Central memory CD8-positive, alpha-beta T cell (primary cell): ENCODE data around the gene GPS1.

ENCODE experiments used
- ATAC-seq: fragments of 150-1000 bp; cut with Tn5 transposase; replicated peaks from 2 replicates; pipeline ENCODE4 v1.10.0; 2022; ENCODE audit warnings: mild to moderate bottlenecking, moderate FRiP score, moderate number of reproducible peaks; ENCODE audit not compliant: poor library complexity, severe bottlenecking; ENCODE audit errors: extremely low read depth
- DNase-seq, 2 donors: peaks; one replicate each; pipeline ENCODE4 v3.0.0; 2021; ENCODE audit warnings: low spot score in 2 of 2
- H3K27ac Mint-ChIP-seq: one replicate; pipeline ENCODE4 v1.8.0; 2022; ENCODE audit warnings: low read depth, mild to moderate bottlenecking, moderate library complexity, mixed read lengths
- H3K27me3 Mint-ChIP-seq: one replicate; pipeline ENCODE4 v1.8.0; 2022; ENCODE audit warnings: mixed read lengths
- H3K36me3 Mint-ChIP-seq: one replicate; pipeline ENCODE4 v1.8.0; 2022; ENCODE audit warnings: mild to moderate bottlenecking, moderate library complexity, mixed read lengths; ENCODE audit not compliant: insufficient read depth
- H3K4me1 Mint-ChIP-seq: one replicate; pipeline ENCODE4 v1.8.0; 2022; ENCODE audit warnings: mixed read lengths
- H3K4me3 Mint-ChIP-seq: one replicate; pipeline ENCODE4 v1.8.0; 2022; ENCODE audit warnings: mild to moderate bottlenecking, moderate library complexity, mixed read lengths
- H3K9me3 Mint-ChIP-seq: one replicate; pipeline ENCODE4 v1.8.0; 2022; ENCODE audit warnings: mixed read lengths

The GPS1 gene

DNA sequence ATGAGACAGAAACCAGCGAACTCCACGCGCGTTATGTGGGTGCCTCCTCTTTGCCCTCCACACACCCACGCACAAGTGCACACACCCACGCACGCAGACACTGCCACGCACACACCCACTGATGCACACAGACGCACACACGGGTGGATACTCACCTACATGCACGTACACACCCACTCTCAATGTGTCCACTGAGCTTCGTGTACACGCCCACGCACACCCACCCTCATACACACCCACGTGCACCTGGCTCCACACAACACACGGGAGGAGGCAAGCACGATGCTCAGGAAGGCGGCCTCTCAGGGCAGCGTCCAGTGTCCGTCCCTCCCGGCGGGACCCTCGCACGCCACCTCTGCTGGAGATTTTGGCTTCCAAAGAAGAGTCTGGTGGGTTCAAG is 4.3 kb upstream of the GPS1 start:
- Mint-ChIP-seq H3K4me3 (no peak overlapping the region), H3K27me3 (no peaks in the 10 kb centered on the region), H3K36me3 (peaks cover 3% of the 10 kb centered on the region), H3K4me1 (peaks cover 5% of the 10 kb centered on the region), H3K9me3 (no peaks in the 10 kb centered on the region), H3K27ac (no peak overlapping the region)
- DNase-seq (no peak), ATAC-seq (no peak)

DNA sequence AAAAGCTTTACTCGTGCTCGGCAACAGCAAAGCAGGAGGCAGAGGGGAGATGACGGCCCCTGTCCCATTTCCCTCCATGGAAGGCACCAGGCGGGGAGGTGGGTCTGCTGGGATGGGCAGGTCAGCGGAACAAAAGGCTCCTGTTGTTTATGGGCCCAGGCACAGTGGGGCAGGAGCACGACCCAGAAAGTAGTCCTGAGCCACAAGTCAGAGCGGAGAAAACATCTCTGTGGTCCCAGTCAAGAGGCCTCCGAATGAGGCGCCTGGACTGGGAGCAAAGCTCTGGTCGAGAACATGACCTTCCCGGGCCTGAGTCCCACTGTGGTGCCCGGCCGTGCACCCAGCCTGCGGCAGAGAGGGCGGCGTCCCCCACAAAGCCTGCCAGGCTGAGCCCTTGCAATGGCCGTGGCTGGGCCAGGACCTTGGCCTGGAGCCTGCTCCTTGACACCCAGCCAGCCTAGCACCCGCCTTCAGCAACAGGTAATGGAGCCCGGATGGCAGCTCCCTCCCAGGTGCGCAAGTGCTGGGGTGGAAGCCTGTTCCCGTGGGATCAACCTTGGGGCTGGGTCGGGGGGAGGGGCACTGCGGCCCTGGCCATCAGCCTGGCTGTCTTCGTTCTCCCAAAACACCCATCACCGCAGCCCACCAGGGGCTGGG is 3.7 kb upstream of the GPS1 start:
- ATAC-seq, result no peak
- H3K4me3 Mint-ChIP-seq, result no peak overlapping the region

GRCh38 chr17:82048571-82048971 is 3.1 kb upstream of the GPS1 start:
- Mint-ChIP-seq H3K4me3 (no peak overlapping the region), H3K27ac (peak overlapping the region; percentile 80), H3K27me3 (no peaks in the 10 kb centered on the region), H3K4me1 (peaks cover 5% of the 10 kb centered on the region), H3K36me3 (peaks cover 3% of the 10 kb centered on the region), H3K9me3 (no peaks in the 10 kb centered on the region)
- ATAC-seq (no peak), DNase-seq (no peak)

More for the DNA sequence above, 3.7 kb upstream of the GPS1 start:
- Mint-ChIP-seq H3K36me3 (peaks cover 3% of the 10 kb centered on the region), H3K27me3 (no peaks in the 10 kb centered on the region), H3K9me3 (no peaks in the 10 kb centered on the region), H3K4me1 (peaks cover 5% of the 10 kb centered on the region), H3K27ac (peak overlapping the region; percentile 80)
- no peak for DNase-seq

- no peak for DNase-seq
- Mint-ChIP-seq H3K36me3 (peaks cover 3% of the 10 kb centered on the region), H3K4me3 (no peak overlapping the region), H3K27ac (no peak overlapping the region), H3K9me3 (no peaks in the 10 kb centered on the region), H3K4me1 (peaks cover 5% of the 10 kb centered on the region), H3K27me3 (no peaks in the 10 kb centered on the region)
- no peak for ATAC-seq
Observed at GRCh38 chr17:82049106-82049505, 2.6 kb upstream of the GPS1 start.

DNA sequence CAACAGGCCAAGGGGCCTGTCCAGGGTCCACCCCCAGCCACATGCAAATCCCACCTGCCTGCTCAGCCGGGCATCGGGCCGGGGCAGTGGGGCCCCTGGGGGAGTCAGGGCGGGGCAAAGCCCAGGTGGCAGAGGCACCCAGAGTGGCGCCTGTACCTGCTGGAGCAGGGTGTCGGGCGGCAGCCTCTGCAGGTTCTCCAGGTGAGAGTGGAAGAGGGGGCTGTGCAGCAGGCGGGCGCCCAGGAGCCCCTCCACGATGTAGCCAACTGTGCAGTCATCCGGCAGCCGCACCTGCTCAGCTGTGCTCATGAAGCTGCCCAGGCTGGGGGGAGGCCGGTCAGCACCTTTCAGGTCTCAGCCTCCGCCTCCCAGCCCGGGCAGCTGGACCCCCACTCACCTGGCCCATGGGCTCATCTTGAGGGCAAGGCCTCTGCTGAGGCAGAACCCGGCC is 2.2 kb upstream of the GPS1 start:
- Mint-ChIP-seq H3K4me3 (no peak overlapping the region), H3K27me3 (no peaks in the 10 kb centered on the region), H3K27ac (no peak overlapping the region), H3K9me3 (no peaks in the 10 kb centered on the region), H3K36me3 (peaks cover 3% of the 10 kb centered on the region), H3K4me1 (peaks cover 5% of the 10 kb centered on the region)
- ATAC-seq (no peak), DNase-seq (no peak)

GRCh38 chr17:82050152-82050760 is 1.4 kb upstream of the GPS1 start:
- Mint-ChIP-seq H3K36me3 (peaks cover 3% of the 10 kb centered on the region), H3K4me1 (peaks cover 5% of the 10 kb centered on the region), H3K4me3 (peak overlapping the region; percentile 86), H3K27ac (peak overlapping the region; percentile 51), H3K9me3 (no peaks in the 10 kb centered on the region), H3K27me3 (no peaks in the 10 kb centered on the region)
- ATAC-seq (no peak), DNase-seq (no peak)

- Mint-ChIP-seq H3K27ac (peak overlapping the region; percentile 51), H3K4me3 (peak overlapping the region; percentile 86), H3K9me3 (no peaks in the 10 kb centered on the region), H3K4me1 (peaks cover 5% of the 10 kb centered on the region), H3K36me3 (peaks cover 5% of the 10 kb centered on the region), H3K27me3 (no peaks in the 10 kb centered on the region)
- ATAC-seq, result peak; percentile 8
- no peak for DNase-seq
Observed at GRCh38 chr17:82050761-82051641, 697 bp upstream of the GPS1 start.

DNA sequence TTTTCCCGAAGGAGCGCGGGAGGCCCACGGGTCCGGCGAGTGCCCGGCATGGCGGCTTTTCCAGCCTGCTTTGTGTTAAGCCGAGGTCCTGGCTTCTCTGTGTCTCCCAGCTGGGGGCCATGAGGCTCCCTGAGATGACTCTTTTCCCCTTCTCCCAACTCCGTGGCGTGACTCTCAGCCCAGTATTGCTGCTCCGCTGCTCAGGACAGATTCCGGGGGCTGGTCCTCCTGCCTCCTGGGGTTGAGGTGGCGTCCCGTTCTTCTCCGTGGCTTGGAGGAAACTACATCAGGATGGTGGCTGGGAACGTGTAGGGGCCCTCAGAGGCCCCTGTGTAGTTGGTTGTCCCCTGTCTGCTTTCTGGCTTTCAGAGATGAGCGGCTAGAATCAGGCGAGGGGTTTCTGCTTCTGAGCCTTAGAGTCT is 951 bp downstream of the GPS1 start:
- Mint-ChIP-seq H3K4me3 (peak overlapping the region; percentile 78), H3K4me1 (peaks cover 5% of the 10 kb centered on the region), H3K36me3 (peaks cover 8% of the 10 kb centered on the region), H3K27ac (no peak overlapping the region), H3K27me3 (no peaks in the 10 kb centered on the region), H3K9me3 (no peaks in the 10 kb centered on the region)
- ATAC-seq (no peak), DNase-seq (no peak)

DNA sequence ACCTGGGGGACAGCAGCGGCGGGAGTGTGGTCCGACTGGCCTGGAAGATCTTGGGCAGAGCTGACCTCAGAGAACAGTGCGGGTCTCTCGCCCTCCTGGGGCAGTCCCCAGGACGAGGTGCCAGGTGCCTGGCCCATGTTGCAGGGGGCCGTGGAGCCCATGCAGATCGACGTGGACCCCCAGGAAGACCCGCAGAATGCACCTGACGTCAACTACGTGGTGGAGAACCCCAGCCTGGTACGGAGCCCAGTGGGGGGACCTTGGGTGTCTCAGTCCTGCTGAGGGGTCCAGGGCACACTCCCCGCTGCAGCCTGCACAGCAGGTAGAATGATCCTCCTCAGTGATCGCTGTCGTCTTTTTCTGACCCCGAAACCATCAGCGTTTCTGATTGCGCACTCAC is 1.4 kb downstream of the GPS1 start:
- ATAC-seq (no peak), DNase-seq (no peak)
- peak overlapping the region; percentile 78 for H3K4me3 Mint-ChIP-seq
- H3K27me3 Mint-ChIP-seq, result no peaks in the 10 kb centered on the region
- H3K27ac Mint-ChIP-seq, result no peak overlapping the region
- no peaks in the 10 kb centered on the region for H3K9me3 Mint-ChIP-seq
- H3K36me3 Mint-ChIP-seq, result peaks cover 10% of the 10 kb centered on the region
- peaks cover 5% of the 10 kb centered on the region for H3K4me1 Mint-ChIP-seq

GRCh38 chr17:82053556-82054263 is 2.0 kb downstream of the GPS1 start:
- peaks cover 5% of the 10 kb centered on the region for H3K4me1 Mint-ChIP-seq
- no peaks in the 10 kb centered on the region for H3K27me3 Mint-ChIP-seq
- H3K36me3 Mint-ChIP-seq, result peaks cover 12% of the 10 kb centered on the region
- peak overlapping the region; percentile 78 for H3K4me3 Mint-ChIP-seq
- ATAC-seq, result no peak
- H3K9me3 Mint-ChIP-seq, result no peaks in the 10 kb centered on the region
- H3K27ac Mint-ChIP-seq, result no peak overlapping the region
- no peak for DNase-seq

- peak overlapping the region; percentile 78 for H3K4me3 Mint-ChIP-seq
- ATAC-seq (no peak), DNase-seq (no peak)
- no peaks in the 10 kb centered on the region for H3K27me3 Mint-ChIP-seq
- no peak overlapping the region for H3K27ac Mint-ChIP-seq
- peaks cover 5% of the 10 kb centered on the region for H3K4me1 Mint-ChIP-seq
- peaks cover 13% of the 10 kb centered on the region for H3K36me3 Mint-ChIP-seq
- H3K9me3 Mint-ChIP-seq, result no peaks in the 10 kb centered on the region
Observed at GRCh38 chr17:82054351-82055022, 2.8 kb downstream of the GPS1 start.
